Memory B cell (primary cell): ENCODE data around the gene DOCK8.

Source experiments
- ATAC-seq: fragments of 150-1000 bp; cut with Tn5 transposase; 2 replicates; pipeline ENCODE4 v1.10.0; 2021; ENCODE audit warnings: low read depth, mild to moderate bottlenecking, moderate library complexity
- DNase-seq, 2 donors: peaks; one replicate each; pipeline ENCODE4 v3.0.0; 2022; ENCODE audit warnings: low spot score in 2 of 2
- H3K27ac Mint-ChIP-seq: one replicate; pipeline ENCODE4 v1.8.0; 2022; ENCODE audit warnings: mild to moderate bottlenecking, moderate library complexity, mixed read lengths
- H3K27me3 Mint-ChIP-seq: one replicate; pipeline ENCODE4 v1.8.0; 2022; ENCODE audit warnings: mixed read lengths
- H3K36me3 Mint-ChIP-seq: one replicate; pipeline ENCODE4 v1.8.0; 2022; ENCODE audit warnings: mild to moderate bottlenecking, mixed read lengths
- H3K4me1 Mint-ChIP-seq: one replicate; pipeline ENCODE4 v1.8.0; 2022; ENCODE audit warnings: mixed read lengths
- H3K4me3 Mint-ChIP-seq: one replicate; pipeline ENCODE4 v1.8.0; 2022; ENCODE audit warnings: mild to moderate bottlenecking, moderate library complexity, mixed read lengths
- H3K9me3 Mint-ChIP-seq: one replicate; pipeline ENCODE4 v1.8.0; 2022; ENCODE audit warnings: mixed read lengths

DOCK8 gene

GRCh38 chr9:437574-438001, 222.9 kb downstream of the DOCK8 start:
- Mint-ChIP-seq H3K4me3 (no peak overlapping the region), H3K27me3 (no peaks in the 10 kb centered on the region), H3K4me1 (no peaks in the 10 kb centered on the region), H3K9me3 (no peaks in the 10 kb centered on the region), H3K36me3 (peaks cover 52% of the 10 kb centered on the region), H3K27ac (no peak overlapping the region)
- no peak for DNase-seq
- ATAC-seq, result no peak

GRCh38 chr9:438066-438465, 223.4 kb downstream of the DOCK8 start:
- ATAC-seq (no peak), DNase-seq (no peak)
- Mint-ChIP-seq H3K4me1 (no peaks in the 10 kb centered on the region), H3K4me3 (no peak overlapping the region), H3K9me3 (no peaks in the 10 kb centered on the region), H3K27me3 (no peaks in the 10 kb centered on the region), H3K36me3 (peaks cover 51% of the 10 kb centered on the region), H3K27ac (no peak overlapping the region)

GRCh38 chr9:438961-439768, 224.5 kb downstream of the DOCK8 start:
- no peaks in the 10 kb centered on the region for H3K27me3 Mint-ChIP-seq
- DNase-seq (no peak), ATAC-seq (no peak)
- H3K36me3 Mint-ChIP-seq, result peaks cover 52% of the 10 kb centered on the region
- H3K4me3 Mint-ChIP-seq, result no peak overlapping the region
- no peaks in the 10 kb centered on the region for H3K9me3 Mint-ChIP-seq
- H3K27ac Mint-ChIP-seq, result no peak overlapping the region
- H3K4me1 Mint-ChIP-seq, result no peaks in the 10 kb centered on the region

- no peak overlapping the region for H3K4me3 Mint-ChIP-seq
- no peak overlapping the region for H3K27ac Mint-ChIP-seq
- H3K4me1 Mint-ChIP-seq, result no peaks in the 10 kb centered on the region
- DNase-seq (no peak), ATAC-seq (no peak)
- no peaks in the 10 kb centered on the region for H3K9me3 Mint-ChIP-seq
- H3K27me3 Mint-ChIP-seq, result no peaks in the 10 kb centered on the region
- H3K36me3 Mint-ChIP-seq, result peaks cover 52% of the 10 kb centered on the region
Observed at GRCh38 chr9:441126-441525, 226.5 kb downstream of the DOCK8 start.

DNA sequence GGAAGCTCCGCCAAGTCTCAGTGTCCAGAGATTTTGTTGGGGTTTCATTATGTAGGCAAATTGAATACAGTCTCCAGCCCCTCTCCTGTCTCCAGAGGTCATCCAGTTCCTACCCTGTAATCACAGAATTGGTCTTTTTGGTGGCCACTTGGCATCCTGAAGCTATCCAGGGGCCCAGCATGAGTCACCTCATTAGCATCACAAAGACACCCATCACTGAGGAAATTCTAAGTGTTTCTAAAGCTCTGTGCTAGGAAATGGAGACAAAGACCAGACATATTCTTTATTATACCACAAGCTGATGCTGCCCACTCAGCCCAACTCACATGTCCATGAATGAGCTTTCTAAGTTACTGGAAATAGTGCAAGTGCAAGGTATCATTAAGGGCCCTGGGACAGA, 229.9 kb downstream of the DOCK8 start:
- Mint-ChIP-seq H3K27ac (no peak overlapping the region), H3K4me1 (peaks cover 3% of the 10 kb centered on the region), H3K27me3 (no peaks in the 10 kb centered on the region), H3K4me3 (no peak overlapping the region), H3K9me3 (no peaks in the 10 kb centered on the region), H3K36me3 (peaks cover 52% of the 10 kb centered on the region)
- no peak for DNase-seq
- no peak for ATAC-seq

- Mint-ChIP-seq H3K9me3 (no peaks in the 10 kb centered on the region), H3K27me3 (no peaks in the 10 kb centered on the region), H3K27ac (peak overlapping the region; percentile 53), H3K4me3 (no peak overlapping the region), H3K4me1 (peaks cover 3% of the 10 kb centered on the region), H3K36me3 (peaks cover 54% of the 10 kb centered on the region)
- ATAC-seq, result no peak
- no peak for DNase-seq
Observed at GRCh38 chr9:445033-445432, 230.4 kb downstream of the DOCK8 start.

DNA sequence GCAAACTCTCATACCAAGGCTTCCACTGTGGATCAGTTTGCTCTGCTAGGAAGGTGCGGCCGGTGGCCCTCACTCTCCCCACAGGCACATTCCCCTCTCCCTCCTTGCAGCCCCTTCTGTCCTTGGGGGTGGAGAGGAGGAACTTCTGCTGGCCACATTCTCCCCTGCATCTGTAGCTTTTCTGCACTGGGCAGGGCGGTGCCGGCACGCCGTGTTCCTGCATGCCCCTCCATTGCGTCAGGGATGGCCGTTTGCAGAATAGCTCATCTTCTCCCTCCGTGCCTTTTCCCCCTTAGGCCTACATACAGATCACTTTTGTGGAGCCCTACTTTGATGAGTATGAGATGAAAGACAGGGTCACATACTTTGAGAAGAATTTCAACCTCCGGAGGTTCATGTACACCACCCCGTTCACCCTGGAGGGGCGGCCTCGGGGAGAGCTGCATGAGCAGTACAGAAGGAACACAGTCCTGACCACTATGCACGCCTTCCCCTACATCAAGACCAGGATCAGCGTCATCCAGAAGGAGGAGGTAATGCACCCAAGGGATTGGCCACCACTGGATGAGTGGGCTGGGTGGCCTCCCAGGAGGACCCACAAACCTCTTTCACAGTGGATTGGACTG, 231.5 kb downstream of the DOCK8 start:
- Mint-ChIP-seq H3K36me3 (peaks cover 51% of the 10 kb centered on the region), H3K4me1 (peaks cover 3% of the 10 kb centered on the region), H3K27ac (no peak overlapping the region), H3K27me3 (no peaks in the 10 kb centered on the region), H3K4me3 (no peak overlapping the region), H3K9me3 (no peaks in the 10 kb centered on the region)
- no peak for DNase-seq
- no peak for ATAC-seq

DNA sequence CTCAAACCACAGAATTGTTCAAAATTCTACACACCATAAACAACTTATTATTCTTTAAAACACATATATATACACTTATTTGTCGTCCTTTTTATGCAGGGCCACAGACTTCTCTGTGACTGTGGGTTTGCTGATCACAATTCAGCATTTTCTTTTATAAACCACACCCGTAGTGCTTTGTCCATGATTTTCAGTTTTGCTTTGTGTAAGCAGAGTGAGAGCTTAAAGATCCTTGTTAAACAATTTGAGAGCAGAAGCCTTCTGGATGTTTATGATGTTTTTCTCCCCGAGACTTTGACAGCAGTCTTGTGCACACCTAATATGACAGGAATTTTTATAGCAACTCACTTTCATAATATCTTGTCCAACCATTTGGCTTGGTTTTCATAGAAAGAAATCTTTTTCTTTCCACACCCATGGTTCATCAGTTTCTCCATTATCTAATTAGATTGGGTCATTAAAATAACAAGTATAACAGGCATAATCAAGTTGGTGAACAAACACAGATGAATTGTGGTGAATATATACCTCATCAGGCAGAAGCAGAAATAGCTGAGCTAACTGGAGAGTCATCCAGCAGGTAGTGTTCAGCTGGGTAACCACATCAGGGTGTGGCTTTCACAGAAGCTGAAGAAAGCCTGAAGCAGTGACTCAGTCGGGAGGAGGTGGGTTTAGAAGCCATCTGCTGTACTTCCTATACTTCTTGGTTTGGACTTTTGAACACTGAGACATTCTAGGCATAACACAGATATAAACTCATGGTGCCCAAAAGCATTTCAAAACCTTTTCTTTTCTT, 232.8 kb downstream of the DOCK8 start:
- H3K9me3 Mint-ChIP-seq, result no peaks in the 10 kb centered on the region
- ATAC-seq, result peak; percentile 69
- DNase-seq, result peak in 1 of 2 donors; percentile 2
- H3K27ac Mint-ChIP-seq, result no peak overlapping the region
- peaks cover 3% of the 10 kb centered on the region for H3K4me1 Mint-ChIP-seq
- no peak overlapping the region for H3K4me3 Mint-ChIP-seq
- no peaks in the 10 kb centered on the region for H3K27me3 Mint-ChIP-seq
- H3K36me3 Mint-ChIP-seq, result peaks cover 42% of the 10 kb centered on the region

DNA sequence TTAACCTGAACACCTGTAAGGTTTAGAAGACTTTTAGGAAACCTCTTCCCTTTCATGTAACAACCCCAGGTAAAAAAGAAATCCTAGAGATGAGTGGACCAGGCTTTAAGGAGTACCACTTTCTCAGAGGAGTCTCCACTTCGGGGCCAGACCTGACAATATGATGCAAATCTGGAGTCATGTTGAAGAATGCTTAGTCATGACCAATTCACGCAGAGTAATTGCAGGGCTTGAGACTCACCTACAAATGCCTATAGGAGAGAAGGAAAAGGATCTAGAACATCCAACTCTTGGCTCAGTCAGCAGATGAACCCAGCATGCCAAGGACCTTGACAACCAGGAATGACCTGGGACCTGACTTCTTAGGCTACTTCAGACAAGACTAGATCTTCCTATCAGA, 235.4 kb downstream of the DOCK8 start:
- Mint-ChIP-seq H3K4me3 (no peak overlapping the region), H3K9me3 (no peaks in the 10 kb centered on the region), H3K27ac (peak overlapping the region; percentile 38), H3K4me1 (peaks cover 3% of the 10 kb centered on the region), H3K36me3 (peaks cover 43% of the 10 kb centered on the region), H3K27me3 (no peaks in the 10 kb centered on the region)
- DNase-seq (no peak), ATAC-seq (no peak)

GRCh38 chr9:450561-450960, 235.9 kb downstream of the DOCK8 start:
- Mint-ChIP-seq H3K4me1 (peaks cover 3% of the 10 kb centered on the region), H3K4me3 (no peak overlapping the region), H3K27me3 (no peaks in the 10 kb centered on the region), H3K36me3 (peaks cover 38% of the 10 kb centered on the region), H3K27ac (no peak overlapping the region), H3K9me3 (no peaks in the 10 kb centered on the region)
- ATAC-seq (no peak), DNase-seq (no peak)

DNA sequence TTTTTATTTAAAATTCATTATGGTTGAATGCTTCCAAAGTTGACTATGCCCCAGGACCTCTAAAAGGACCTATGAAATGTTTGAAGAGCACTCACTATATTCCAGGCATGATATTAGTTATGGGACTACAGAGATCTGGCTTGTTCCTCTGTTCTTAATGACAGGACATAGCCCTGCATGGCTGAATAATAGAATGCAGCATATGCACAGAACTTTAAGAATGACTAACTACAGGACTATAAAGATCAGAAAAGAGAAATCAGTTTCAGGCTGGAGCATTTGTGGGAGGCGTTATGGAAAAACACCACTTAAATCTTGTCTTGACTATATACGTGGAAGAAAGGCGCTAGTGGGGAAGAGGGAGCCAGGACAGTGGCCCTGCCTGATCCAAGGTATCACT, 239.2 kb downstream of the DOCK8 start:
- no peaks in the 10 kb centered on the region for H3K27me3 Mint-ChIP-seq
- ATAC-seq (no peak), DNase-seq (no peak)
- no peak overlapping the region for H3K4me3 Mint-ChIP-seq
- H3K4me1 Mint-ChIP-seq, result no peaks in the 10 kb centered on the region
- no peak overlapping the region for H3K27ac Mint-ChIP-seq
- H3K9me3 Mint-ChIP-seq, result no peaks in the 10 kb centered on the region
- peaks cover 36% of the 10 kb centered on the region for H3K36me3 Mint-ChIP-seq

DNA sequence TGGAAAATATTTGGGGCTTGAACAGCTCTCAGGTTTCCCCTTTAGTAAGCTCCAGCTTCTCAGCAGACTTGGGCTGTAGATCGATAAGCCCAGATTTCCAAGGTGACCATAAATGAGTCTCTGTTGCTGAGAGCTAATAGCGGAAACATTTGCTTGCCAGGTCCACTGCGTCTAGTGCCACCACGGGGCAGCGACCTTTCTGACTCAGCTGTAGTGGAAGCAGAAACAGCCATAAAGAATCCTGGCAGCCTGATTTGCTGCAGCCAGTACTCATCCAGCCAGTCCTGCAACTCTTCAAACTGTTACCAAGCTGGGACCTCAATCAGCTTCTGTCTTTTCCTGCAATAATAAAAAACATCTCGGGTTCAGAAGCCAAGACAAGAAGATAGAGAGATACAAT, 241.7 kb downstream of the DOCK8 start:
- H3K36me3 Mint-ChIP-seq, result peaks cover 27% of the 10 kb centered on the region
- DNase-seq, result no peak

GRCh38 chr9:458590-458989, 243.9 kb downstream of the DOCK8 start:
- Mint-ChIP-seq H3K4me3 (no peak overlapping the region), H3K4me1 (no peaks in the 10 kb centered on the region), H3K27me3 (no peaks in the 10 kb centered on the region), H3K36me3 (peaks cover 37% of the 10 kb centered on the region), H3K27ac (no peak overlapping the region), H3K9me3 (no peaks in the 10 kb centered on the region)
- DNase-seq (no peak), ATAC-seq (no peak)

More for the DNA sequence above, 241.7 kb downstream of the DOCK8 start:
- no peak for ATAC-seq
- peak overlapping the region; percentile 35 for H3K27ac Mint-ChIP-seq
- no peaks in the 10 kb centered on the region for H3K27me3 Mint-ChIP-seq
- no peak overlapping the region for H3K4me3 Mint-ChIP-seq
- no peaks in the 10 kb centered on the region for H3K9me3 Mint-ChIP-seq
- no peaks in the 10 kb centered on the region for H3K4me1 Mint-ChIP-seq
